SK-N-SH treated with all-trans-retinoic acid at 6 μM for 48 hours (cell line): ENCODE results near the gene NHSL2.
A peak's percentile ranks its signal among the peaks of the same experiment; 100 is the strongest.

ENCODE experiments used
- ATAC-seq: fragments of 200-7000 bp; cut with Tn5 transposase; 3 replicates; pipeline ENCODE4 v1.9.1; 2020; ENCODE audit warnings: mild to moderate bottlenecking, moderate library complexity
- ARNTL ChIP-seq: fragments of 450-650 bp; formaldehyde crosslinking; IDR thresholded peaks from 2 replicates; pipeline ENCODE4 v1.5.0; 2020; ENCODE audit warnings: low read depth, mild to moderate bottlenecking, moderate library complexity, borderline replicate concordance
- BACH2 ChIP-seq: fragments of 250-450 bp; sonication (Bioruptor Pico); IDR thresholded peaks from 2 replicates; pipeline ENCODE4 v1.9.0; 2021; ENCODE audit warnings: mild to moderate bottlenecking, borderline replicate concordance
- CREB5 ChIP-seq: fragments of 250-450 bp; sonication (Bioruptor Pico); IDR thresholded peaks from 2 replicates; pipeline ENCODE4 v1.5.1; 2020; ENCODE audit warnings: low read depth, mild to moderate bottlenecking, moderate library complexity
- CSRNP3 ChIP-seq: fragments of 250-450 bp; sonication (Bioruptor Pico); IDR thresholded peaks from 2 replicates; pipeline ENCODE4 v1.5.1; 2021; ENCODE audit warnings: mild to moderate bottlenecking, moderate library complexity
- ESRRG ChIP-seq: fragments of 250-450 bp; sonication (Bioruptor Pico); IDR thresholded peaks from 2 replicates; pipeline ENCODE4 v1.6.1; 2021; ENCODE audit warnings: mild to moderate bottlenecking
- GLIS3 ChIP-seq: fragments of 250-450 bp; sonication (Bioruptor Pico); IDR thresholded peaks from 2 replicates; pipeline ENCODE4 v1.5.0; 2020; ENCODE audit warnings: mild to moderate bottlenecking, moderate library complexity
- ISL1 ChIP-seq: fragments of 250-450 bp; sonication (Bioruptor Pico); IDR thresholded peaks from 2 replicates; pipeline ENCODE4 v2.1.2; 2022; ENCODE audit warnings: mild to moderate bottlenecking, moderate library complexity
- OSR1 ChIP-seq: fragments of 250-450 bp; sonication (Bioruptor Pico); IDR thresholded peaks from 2 replicates; pipeline ENCODE4 v1.8.0; 2022; ENCODE audit warnings: moderate library complexity, mild to moderate bottlenecking, inconsistent platforms
- PATZ1 ChIP-seq: fragments of 250-450 bp; sonication (Bioruptor Pico); IDR thresholded peaks from 2 replicates; pipeline ENCODE4 v1.8.0; 2020; ENCODE audit warnings: mild to moderate bottlenecking, moderate library complexity, borderline replicate concordance
- POU6F1 ChIP-seq: fragments of 250-450 bp; sonication (Bioruptor Pico); IDR thresholded peaks from 2 replicates; pipeline ENCODE4 v1.8.0; 2021; ENCODE audit warnings: low read depth, mild to moderate bottlenecking, moderate library complexity, borderline replicate concordance
- TCF4 ChIP-seq: fragments of 250-450 bp; sonication (Bioruptor Pico); IDR thresholded peaks from 2 replicates; pipeline ENCODE4 v1.8.0; 2021; ENCODE audit warnings: mild to moderate bottlenecking, moderate library complexity, borderline replicate concordance
- TOX ChIP-seq: fragments of 250-450 bp; sonication (Bioruptor Pico); IDR thresholded peaks from 2 replicates; pipeline ENCODE4 v1.8.0; 2021; ENCODE audit warnings: mild to moderate bottlenecking, moderate library complexity, borderline replicate concordance
- TSHZ2 ChIP-seq: fragments of 250-450 bp; sonication (Bioruptor Pico); IDR thresholded peaks from 2 replicates; pipeline ENCODE4 v1.5.0; 2020; ENCODE audit warnings: mild to moderate bottlenecking, moderate library complexity
- ZC3H10 ChIP-seq: fragments of 250-450 bp; sonication (Bioruptor Pico); IDR thresholded peaks from 2 replicates; pipeline ENCODE4 v1.5.1; 2021; ENCODE audit warnings: mild to moderate bottlenecking, moderate library complexity
- ZFP30 ChIP-seq: fragments of 450-650 bp; formaldehyde crosslinking; IDR thresholded peaks from 2 replicates; pipeline ENCODE4 v1.5.0; 2022; ENCODE audit warnings: mild to moderate bottlenecking, moderate library complexity
- ZNF565 ChIP-seq: fragments of 450-650 bp; formaldehyde crosslinking; conservative IDR thresholded peaks from 2 replicates; pipeline ENCODE4 v1.5.0; 2020; ENCODE audit warnings: low read depth, mild to moderate bottlenecking, moderate library complexity
- ZNF70 ChIP-seq: fragments of 450-650 bp; formaldehyde crosslinking; IDR thresholded peaks from 2 replicates; pipeline ENCODE4 v1.5.0; 2020; ENCODE audit warnings: mild to moderate bottlenecking, moderate library complexity

Gene NHSL2

GRCh38 chrX:72126539-72127140, 216.0 kb downstream of the NHSL2 start:
- ATAC-seq, result peak; percentile 92
- no peak for TF ChIP-seq ZNF565 (CRISPR knock-in tag)
- TF ChIP-seq ARNTL (CRISPR knock-in tag), result no peak
- no peak for TF ChIP-seq CREB5 (CRISPR knock-in tag)
- no peak for TF ChIP-seq ZNF70

- no peak for TF ChIP-seq ISL1
- TF ChIP-seq ZNF565 (CRISPR knock-in tag), result no peak
- TF ChIP-seq CREB5 (CRISPR knock-in tag), result no peak
- TF ChIP-seq GLIS3 (CRISPR knock-in tag), result no peak
- TF ChIP-seq ARNTL (CRISPR knock-in tag), result no peak
- TF ChIP-seq ZFP30 (CRISPR knock-in tag), result no peak
- TF ChIP-seq OSR1 (CRISPR knock-in tag), result no peak
- TF ChIP-seq TSHZ2 (CRISPR knock-in tag), result no peak
- ATAC-seq, result no peak
Measured at GRCh38 chrX:72127332-72127731, 216.7 kb downstream of the NHSL2 start.

- TF ChIP-seq ESRRG (no peak), ISL1 (no peak), ZC3H10 (no peak), TOX (CRISPR knock-in tag) (no peak), POU6F1 (CRISPR knock-in tag) (no peak), ZFP30 (CRISPR knock-in tag) (no peak), PATZ1 (CRISPR knock-in tag) (no peak)
- ATAC-seq, result no peak
Measured at GRCh38 chrX:72128183-72128834, 217.7 kb downstream of the NHSL2 start.

- peak; percentile 34; the same call in 2 of the 3 replicates for ATAC-seq
- no peak for TF ChIP-seq TSHZ2 (CRISPR knock-in tag)
- no peak for TF ChIP-seq ZC3H10
- no peak for TF ChIP-seq POU6F1 (CRISPR knock-in tag)
- TF ChIP-seq CSRNP3 (CRISPR knock-in tag), result no peak
- TF ChIP-seq TOX (CRISPR knock-in tag), result no peak
- TF ChIP-seq ESRRG, result no peak
- no peak for TF ChIP-seq BACH2
- TF ChIP-seq ZNF70, result no peak
- no peak for TF ChIP-seq ZNF565 (CRISPR knock-in tag)
- no peak for TF ChIP-seq ZFP30 (CRISPR knock-in tag)
- no peak for TF ChIP-seq TCF4 (CRISPR knock-in tag)
Measured at GRCh38 chrX:72128881-72129280, 218.2 kb downstream of the NHSL2 start.
